Activated CD8-positive, alpha-beta memory T cell treated with anti-CD3 and anti-CD28 coated beads, Interleukin-2, amount 50 U/mL, for 24 hours (primary cell): ENCODE data around the gene LACTB.

Experiments used
- DNase-seq: peaks from one replicate; pipeline ENCODE4 v3.0.0-alpha.2; 2020; ENCODE audit errors: extremely low read depth

Gene LACTB

DNA sequence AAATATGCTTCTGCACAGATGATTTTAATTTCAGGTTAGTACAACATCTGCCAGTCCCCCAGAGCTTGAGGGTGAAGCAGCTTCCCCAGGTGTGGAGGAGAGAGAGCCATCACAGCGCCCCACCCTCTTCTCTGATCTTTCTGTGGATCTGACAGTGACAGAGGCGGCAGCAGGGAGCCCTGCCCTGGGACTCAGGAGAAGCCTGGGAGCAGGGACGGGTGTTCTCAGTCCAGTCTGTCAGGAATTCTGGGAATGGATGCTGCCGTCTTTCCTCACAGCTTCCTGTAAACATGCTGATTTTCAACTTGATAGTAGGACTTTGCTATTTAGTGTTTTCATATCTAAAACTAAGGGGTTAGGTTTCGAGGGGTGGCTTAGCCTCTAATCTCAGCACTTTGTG is 56.4 kb downstream of the LACTB start:
- no peak for DNase-seq

DNA sequence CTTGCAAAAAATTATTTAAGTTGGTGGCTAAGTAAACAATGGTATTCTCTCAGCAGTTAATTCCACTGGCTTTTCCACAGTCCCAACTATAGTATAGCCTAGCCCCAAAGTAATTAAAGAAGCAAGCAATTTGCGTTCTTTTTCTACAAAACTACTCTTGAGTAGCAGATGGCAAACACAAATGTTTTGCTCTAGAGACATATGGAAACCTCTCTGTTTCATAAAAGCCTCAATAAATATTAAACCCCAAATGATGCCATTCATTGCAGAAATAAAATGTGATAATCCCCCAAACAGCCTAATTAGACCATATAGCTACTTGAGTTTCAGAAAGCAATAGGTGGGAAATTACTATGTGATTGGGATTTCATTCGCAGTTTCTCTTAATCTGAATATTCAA is 59.1 kb downstream of the LACTB start:
- DNase-seq, result no peak

- no peak for DNase-seq
Measured at GRCh38 chr15:63181648-63182047, 60.0 kb downstream of the LACTB start.

- no peak for DNase-seq
Measured at GRCh38 chr15:63185206-63185605, 63.5 kb downstream of the LACTB start.

GRCh38 chr15:63186065-63186464 is 64.4 kb downstream of the LACTB start:
- DNase-seq, result no peak

GRCh38 chr15:63187589-63188226 is 66.0 kb downstream of the LACTB start:
- no peak for DNase-seq

- DNase-seq, result no peak
Measured at GRCh38 chr15:63188247-63188925, 66.7 kb downstream of the LACTB start.

GRCh38 chr15:63188926-63189871 is 67.5 kb downstream of the LACTB start, which contains the start of gene RAB8B:
TSS of gene RAB8B (plus strand) at chr15:63189606. CDS start at chr15:63189625, 19 bp downstream.
- peak; percentile 93 for DNase-seq

DNA sequence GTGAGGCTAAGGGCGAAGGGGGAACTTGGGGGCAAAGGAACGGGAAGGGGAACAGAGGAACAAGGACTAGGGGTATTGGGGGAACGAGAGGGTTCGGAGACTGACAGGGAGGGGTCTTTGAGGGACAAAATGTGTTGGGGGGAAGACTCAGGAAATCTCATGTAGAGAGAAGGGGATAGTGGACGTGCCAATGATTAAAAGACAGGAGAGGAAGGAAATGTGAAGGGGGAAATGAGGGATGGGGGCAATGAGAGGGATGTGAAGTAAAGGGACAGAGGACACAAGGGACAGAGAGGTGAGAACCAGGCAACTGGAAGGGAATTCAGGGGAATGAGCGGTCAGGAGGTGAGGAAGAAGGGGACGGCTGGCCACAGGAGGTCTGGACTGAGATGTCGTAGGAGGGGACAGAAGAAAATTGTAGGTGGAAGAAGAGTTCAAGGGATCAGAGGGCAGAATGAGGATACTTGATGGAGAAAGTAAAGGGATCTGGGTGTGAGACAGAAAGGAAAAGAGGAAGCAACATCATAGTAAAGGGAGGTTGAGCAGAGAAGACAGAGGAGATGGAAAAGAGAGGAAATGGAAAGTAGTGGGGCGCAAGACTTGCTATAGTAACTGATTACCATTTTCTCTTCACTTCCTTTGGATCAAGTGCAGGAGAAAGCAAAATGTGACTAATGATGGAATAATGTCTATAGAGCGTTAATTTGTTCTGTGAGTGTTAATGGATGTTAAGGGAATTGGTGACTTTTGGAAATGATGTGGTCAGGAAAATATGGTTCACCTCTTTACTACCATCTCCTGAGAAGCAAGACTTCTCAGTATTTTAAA is 68.5 kb downstream of the LACTB start:
- DNase-seq, result no peak

DNA sequence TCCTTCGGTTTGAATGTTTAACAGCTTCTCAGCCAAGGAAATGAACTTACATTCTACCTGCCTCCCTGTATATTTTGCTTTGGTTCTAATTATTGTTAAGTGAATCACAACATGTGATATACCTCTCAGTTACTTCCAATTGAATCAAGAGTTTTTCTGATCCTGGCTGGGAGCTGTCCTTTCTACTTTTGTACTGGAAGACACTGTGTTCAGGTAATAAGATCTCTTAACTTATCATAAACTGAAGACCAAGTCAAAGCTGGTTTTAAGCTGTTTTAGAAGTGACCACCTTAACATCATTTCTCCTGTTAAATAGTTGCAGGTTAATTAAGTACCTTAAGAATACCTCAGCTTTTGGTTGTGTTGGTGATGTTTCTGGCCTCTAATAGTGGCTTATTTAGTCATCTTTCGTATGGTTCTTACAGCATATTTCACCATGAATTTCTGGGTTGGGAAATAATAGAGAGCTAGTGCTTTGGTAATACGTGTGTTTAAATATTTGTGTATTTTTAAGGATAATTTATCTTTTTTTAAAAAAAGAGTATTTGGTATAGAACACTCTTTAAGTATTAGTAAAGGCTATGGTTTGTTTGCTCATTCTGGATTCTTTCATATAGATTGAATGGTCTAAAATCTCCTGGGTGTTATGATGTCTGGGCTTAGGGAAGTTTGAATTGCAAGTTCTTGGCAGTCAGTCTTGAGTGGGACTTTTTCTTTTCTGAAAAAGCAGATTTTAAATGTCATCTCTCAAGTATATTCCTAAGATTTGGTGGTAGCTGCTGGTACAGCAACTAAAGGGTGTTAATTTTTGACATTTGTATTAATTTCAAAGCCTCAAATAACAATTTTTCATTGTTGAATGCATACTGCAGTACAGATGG is 69.3 kb downstream of the LACTB start:
- no peak for DNase-seq
